Neural crest cell (in vitro differentiated cells): ENCODE data around the gene FMNL2. TPM values are rescaled to one million over a fixed set of nuclear protein-coding genes. Genes with fewer than 3 reads are reported as not detected.

ENCODE experiments used
- DNase-seq: peaks from one replicate; pipeline ENCODE4 v3.0.0; 2021; ENCODE audit warnings: low read depth, mixed read lengths, low spot score
- H3K27ac Mint-ChIP-seq: one replicate; pipeline ENCODE4 v1.8.0; 2021; ENCODE audit warnings: mild to moderate bottlenecking, mixed read lengths; ENCODE audit not compliant: unreplicated experiment
- H3K27me3 Mint-ChIP-seq: 2 replicates; pipeline ENCODE4 v1.8.0; 2021; ENCODE audit warnings: low read depth, mild to moderate bottlenecking, mixed read lengths
- H3K36me3 Mint-ChIP-seq: 2 replicates; pipeline ENCODE4 v1.8.0; 2021; ENCODE audit warnings: low read depth, mild to moderate bottlenecking, mixed read lengths
- H3K4me1 Mint-ChIP-seq: 2 replicates; pipeline ENCODE4 v1.8.0; 2021; ENCODE audit warnings: mixed read lengths
- H3K4me3 Mint-ChIP-seq: one replicate; pipeline ENCODE4 v1.8.0; 2021; ENCODE audit warnings: mild to moderate bottlenecking, mixed read lengths
- H3K9me3 Mint-ChIP-seq: 2 replicates; pipeline ENCODE4 v1.8.0; 2021; ENCODE audit warnings: mixed read lengths
- total RNA-seq: library from RNA; stranded (reverse); gene quantifications from 2 replicates; pipeline ENCODE4 v1.2.1, GENCODE V29; 2021
- TF ChIP-seq, protein P1 (sequence below): fragments of 200-600 bp; sonication (generic); conservative IDR thresholded peaks from 2 replicates; pipeline ENCODE4 v1.5.0; 2021; ENCODE audit warnings: antibody characterized with exemption, mild to moderate bottlenecking

FMNL2 gene
- total RNA-seq, 1 donor from 2014 or later = 54.9 TPM

DNA sequence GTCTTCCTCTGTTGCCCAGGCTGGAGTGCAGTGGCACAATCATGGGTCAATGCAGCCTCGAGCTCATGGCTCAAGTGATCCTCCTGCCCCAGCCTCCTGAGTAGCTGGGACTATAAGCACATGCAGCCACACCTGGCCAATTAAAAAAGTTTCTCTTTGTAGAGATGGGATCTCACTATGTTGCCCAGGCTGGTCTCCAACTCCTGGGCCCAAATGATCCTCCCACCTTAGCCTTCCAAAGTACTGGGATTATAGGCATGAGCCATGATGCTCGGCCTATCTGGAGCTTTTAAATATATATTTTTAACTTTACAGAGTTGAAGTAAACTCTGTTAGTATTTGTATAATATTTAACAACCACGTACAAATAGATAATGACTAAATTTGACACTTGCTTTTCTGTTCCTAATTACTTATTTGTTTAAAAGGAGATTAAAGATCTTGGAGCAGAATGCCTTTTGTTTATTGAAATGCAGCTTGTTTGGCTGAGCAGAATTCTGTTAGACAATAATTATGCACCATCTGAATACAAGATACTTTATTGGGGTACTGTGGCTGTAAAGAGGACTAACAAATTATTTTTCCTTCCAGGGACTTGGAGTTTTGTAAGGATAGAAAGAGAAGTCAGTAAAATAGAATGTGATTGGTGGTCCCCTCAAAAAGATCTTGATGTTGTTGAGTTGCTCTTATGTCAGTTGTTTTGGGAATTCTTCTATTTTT, 175.0 kb downstream of the FMNL2 start:
- TF ChIP-seq, protein P1, sequence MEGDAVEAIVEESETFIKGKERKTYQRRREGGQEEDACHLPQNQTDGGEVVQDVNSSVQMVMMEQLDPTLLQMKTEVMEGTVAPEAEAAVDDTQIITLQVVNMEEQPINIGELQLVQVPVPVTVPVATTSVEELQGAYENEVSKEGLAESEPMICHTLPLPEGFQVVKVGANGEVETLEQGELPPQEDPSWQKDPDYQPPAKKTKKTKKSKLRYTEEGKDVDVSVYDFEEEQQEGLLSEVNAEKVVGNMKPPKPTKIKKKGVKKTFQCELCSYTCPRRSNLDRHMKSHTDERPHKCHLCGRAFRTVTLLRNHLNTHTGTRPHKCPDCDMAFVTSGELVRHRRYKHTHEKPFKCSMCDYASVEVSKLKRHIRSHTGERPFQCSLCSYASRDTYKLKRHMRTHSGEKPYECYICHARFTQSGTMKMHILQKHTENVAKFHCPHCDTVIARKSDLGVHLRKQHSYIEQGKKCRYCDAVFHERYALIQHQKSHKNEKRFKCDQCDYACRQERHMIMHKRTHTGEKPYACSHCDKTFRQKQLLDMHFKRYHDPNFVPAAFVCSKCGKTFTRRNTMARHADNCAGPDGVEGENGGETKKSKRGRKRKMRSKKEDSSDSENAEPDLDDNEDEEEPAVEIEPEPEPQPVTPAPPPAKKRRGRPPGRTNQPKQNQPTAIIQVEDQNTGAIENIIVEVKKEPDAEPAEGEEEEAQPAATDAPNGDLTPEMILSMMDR = no peak
- Mint-ChIP-seq H3K9me3 (peaks cover 2% of the 10 kb centered on the region), H3K4me3 (no peak overlapping the region), H3K4me1 (peaks cover 36% of the 10 kb centered on the region), H3K27me3 (no peaks in the 10 kb centered on the region), H3K27ac (no peak overlapping the region), H3K36me3 (no peaks in the 10 kb centered on the region)
- DNase-seq = no peak

DNA sequence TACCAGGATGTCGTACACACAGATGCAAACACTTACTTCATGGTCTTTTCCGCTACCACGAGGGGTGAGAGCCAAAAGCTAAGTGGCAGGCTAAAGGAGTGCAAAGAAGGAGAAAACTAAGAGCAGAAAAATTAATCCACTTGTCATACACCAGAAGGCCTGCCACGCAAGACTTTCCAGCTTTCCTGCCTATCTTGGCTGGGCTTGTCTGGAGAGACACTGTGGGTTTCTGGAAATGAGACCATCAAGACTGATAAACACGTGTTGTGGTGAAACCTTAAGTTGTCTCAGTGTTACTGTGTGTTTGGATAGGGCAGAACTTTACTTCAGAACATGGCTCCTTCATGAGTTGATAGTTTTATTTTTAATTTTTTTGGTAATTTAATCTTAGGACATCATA, 175.6 kb downstream of the FMNL2 start:
- TF ChIP-seq, protein P1 = no peak
- no peak overlapping the region for H3K27ac Mint-ChIP-seq

DNA sequence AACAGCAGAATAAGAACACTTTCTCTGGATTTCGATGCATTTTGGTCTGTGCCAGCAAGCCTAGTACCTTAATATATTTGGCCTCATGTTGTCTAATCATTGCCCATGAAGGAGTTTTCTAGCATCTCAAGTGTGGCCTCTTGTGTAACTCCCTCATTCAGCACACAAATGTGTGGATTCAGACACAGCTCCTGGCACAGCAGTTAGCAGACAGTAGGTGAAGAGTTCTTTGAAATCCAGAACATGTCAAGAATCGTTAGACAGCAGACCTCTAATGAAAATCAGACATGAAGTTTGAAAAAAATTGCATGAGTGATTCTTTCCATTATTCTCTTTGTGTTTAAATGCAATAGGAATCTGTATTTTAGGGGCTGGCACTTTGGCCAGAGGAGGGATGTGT, 177.0 kb downstream of the FMNL2 start:
- Mint-ChIP-seq H3K27me3 (no peaks in the 10 kb centered on the region), H3K27ac (no peak overlapping the region), H3K4me3 (no peak overlapping the region), H3K4me1 (peaks cover 25% of the 10 kb centered on the region), H3K9me3 (peaks cover 2% of the 10 kb centered on the region), H3K36me3 (no peaks in the 10 kb centered on the region)
- DNase-seq = no peak
- TF ChIP-seq, protein P1 = no peak

More for the DNA sequence above, 175.6 kb downstream of the FMNL2 start:
- Mint-ChIP-seq H3K36me3 (no peaks in the 10 kb centered on the region), H3K4me1 (peaks cover 30% of the 10 kb centered on the region), H3K9me3 (peaks cover 2% of the 10 kb centered on the region), H3K27me3 (no peaks in the 10 kb centered on the region), H3K4me3 (no peak overlapping the region)
- DNase-seq = no peak

DNA sequence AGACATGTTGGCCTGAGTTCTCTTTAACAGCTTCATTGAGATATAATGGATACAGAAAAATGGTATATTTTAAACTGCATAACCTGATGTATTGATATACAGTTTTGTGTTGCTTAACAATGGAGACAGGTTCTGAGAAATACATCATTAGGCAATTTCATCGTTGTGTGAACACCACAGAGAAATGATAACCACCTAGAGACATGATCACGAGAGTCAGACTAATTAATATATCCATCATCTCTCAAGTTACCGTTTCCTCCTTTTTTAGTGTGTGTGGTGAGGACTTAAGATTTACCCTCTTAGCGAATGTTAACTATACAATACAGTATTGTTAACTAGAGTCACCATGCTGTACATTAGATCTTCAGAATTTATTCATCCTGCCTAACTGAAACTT, 178.1 kb downstream of the FMNL2 start:
- Mint-ChIP-seq H3K4me1 (peaks cover 22% of the 10 kb centered on the region), H3K4me3 (no peak overlapping the region)

DNA sequence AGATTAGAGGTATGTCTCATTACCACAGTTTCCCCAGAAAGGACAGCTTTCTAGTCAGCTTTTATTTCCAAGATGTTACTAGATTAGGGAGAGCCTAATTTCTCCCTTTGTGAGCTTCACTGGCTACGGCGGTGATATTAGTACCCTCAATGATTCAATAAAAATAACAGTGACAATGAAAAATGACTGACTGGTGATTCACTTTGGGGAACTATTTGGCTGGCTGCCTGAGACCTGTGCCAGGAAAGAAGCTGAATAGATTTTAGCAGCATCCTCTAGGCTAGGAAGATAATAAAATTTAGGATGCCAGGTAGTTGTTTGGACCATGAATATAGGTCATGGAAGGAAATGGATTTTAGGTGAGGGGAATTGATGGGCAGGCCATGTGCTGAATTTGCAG, 178.7 kb downstream of the FMNL2 start:
- Mint-ChIP-seq H3K27ac (no peak overlapping the region), H3K36me3 (no peaks in the 10 kb centered on the region), H3K27me3 (no peaks in the 10 kb centered on the region), H3K4me3 (no peak overlapping the region), H3K9me3 (peaks cover 2% of the 10 kb centered on the region), H3K4me1 (peaks cover 21% of the 10 kb centered on the region)
- DNase-seq = no peak
- TF ChIP-seq, protein P1 = no peak

More for the DNA sequence above, 178.1 kb downstream of the FMNL2 start:
- TF ChIP-seq, protein P1 = no peak
- H3K9me3 Mint-ChIP-seq = peaks cover 2% of the 10 kb centered on the region
- no peaks in the 10 kb centered on the region for H3K27me3 Mint-ChIP-seq
- no peaks in the 10 kb centered on the region for H3K36me3 Mint-ChIP-seq
- no peak for DNase-seq
- no peak overlapping the region for H3K27ac Mint-ChIP-seq
